ENCODE data around the gene C1orf56.

DNA sequence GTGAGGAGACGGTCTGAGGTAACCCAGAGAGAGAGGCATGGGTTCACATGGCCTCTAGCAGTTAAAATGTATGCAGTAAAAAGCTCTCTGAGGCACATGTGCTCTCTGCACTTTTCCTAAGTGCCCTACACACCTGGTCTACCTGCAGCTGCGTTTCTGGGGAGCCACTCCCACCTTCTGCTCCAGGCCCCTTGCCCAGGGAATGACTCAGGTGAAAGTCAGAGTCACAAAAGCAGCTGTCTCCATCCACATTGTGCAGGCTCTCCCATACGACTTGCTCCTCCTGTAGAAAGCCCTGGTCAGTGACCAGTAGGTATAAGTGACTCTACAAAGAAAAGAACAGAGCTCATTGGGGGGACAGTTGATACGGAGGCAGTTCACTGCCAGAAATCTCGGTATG, 49.6 kb upstream of the C1orf56 start:
- TF ChIP-seq, protein P1, sequence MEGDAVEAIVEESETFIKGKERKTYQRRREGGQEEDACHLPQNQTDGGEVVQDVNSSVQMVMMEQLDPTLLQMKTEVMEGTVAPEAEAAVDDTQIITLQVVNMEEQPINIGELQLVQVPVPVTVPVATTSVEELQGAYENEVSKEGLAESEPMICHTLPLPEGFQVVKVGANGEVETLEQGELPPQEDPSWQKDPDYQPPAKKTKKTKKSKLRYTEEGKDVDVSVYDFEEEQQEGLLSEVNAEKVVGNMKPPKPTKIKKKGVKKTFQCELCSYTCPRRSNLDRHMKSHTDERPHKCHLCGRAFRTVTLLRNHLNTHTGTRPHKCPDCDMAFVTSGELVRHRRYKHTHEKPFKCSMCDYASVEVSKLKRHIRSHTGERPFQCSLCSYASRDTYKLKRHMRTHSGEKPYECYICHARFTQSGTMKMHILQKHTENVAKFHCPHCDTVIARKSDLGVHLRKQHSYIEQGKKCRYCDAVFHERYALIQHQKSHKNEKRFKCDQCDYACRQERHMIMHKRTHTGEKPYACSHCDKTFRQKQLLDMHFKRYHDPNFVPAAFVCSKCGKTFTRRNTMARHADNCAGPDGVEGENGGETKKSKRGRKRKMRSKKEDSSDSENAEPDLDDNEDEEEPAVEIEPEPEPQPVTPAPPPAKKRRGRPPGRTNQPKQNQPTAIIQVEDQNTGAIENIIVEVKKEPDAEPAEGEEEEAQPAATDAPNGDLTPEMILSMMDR (IDR thresholded peaks at IDR 0.05; ENCODE audit: poor library complexity, severe bottlenecking): no peak
- no peak for TF ChIP-seq POLR2AphosphoS5 (IDR thresholded peaks at IDR 0.05)
- no peak for TF ChIP-seq EZH2 (IDR thresholded peaks at IDR 0.05; ENCODE audit: borderline replicate concordance, insufficient read depth, low read length, poor library complexity, severe bottlenecking)
- TF ChIP-seq RAD21 (conservative IDR thresholded peaks at IDR 0.05): no peak
- TF ChIP-seq EP300 (conservative IDR thresholded peaks at IDR 0.05; ENCODE audit: poor library complexity, severe bottlenecking): no peak
- TF ChIP-seq MXI1 (conservative IDR thresholded peaks at IDR 0.05; ENCODE audit: poor library complexity, severe bottlenecking): no peak
- TF ChIP-seq, protein P2, sequence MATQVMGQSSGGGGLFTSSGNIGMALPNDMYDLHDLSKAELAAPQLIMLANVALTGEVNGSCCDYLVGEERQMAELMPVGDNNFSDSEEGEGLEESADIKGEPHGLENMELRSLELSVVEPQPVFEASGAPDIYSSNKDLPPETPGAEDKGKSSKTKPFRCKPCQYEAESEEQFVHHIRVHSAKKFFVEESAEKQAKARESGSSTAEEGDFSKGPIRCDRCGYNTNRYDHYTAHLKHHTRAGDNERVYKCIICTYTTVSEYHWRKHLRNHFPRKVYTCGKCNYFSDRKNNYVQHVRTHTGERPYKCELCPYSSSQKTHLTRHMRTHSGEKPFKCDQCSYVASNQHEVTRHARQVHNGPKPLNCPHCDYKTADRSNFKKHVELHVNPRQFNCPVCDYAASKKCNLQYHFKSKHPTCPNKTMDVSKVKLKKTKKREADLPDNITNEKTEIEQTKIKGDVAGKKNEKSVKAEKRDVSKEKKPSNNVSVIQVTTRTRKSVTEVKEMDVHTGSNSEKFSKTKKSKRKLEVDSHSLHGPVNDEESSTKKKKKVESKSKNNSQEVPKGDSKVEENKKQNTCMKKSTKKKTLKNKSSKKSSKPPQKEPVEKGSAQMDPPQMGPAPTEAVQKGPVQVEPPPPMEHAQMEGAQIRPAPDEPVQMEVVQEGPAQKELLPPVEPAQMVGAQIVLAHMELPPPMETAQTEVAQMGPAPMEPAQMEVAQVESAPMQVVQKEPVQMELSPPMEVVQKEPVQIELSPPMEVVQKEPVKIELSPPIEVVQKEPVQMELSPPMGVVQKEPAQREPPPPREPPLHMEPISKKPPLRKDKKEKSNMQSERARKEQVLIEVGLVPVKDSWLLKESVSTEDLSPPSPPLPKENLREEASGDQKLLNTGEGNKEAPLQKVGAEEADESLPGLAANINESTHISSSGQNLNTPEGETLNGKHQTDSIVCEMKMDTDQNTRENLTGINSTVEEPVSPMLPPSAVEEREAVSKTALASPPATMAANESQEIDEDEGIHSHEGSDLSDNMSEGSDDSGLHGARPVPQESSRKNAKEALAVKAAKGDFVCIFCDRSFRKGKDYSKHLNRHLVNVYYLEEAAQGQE (IDR thresholded peaks at IDR 0.05; ENCODE audit: borderline replicate concordance): no peak
- no peak for TF ChIP-seq SMC3 (conservative IDR thresholded peaks at IDR 0.05; ENCODE audit: poor library complexity)
- TF ChIP-seq TAF1 (IDR thresholded peaks at IDR 0.05; ENCODE audit: low read depth): no peak
